HG03521 (cell line): ENCODE data around the gene DAZAP1.
"Not testable (repeated sequence)": the region's sequence is repeated elsewhere in the genome, so short reads cannot be mapped to it uniquely, and the experiment has no call there.

Experiments
- ATAC-seq: cut with Tn5 transposase; IDR thresholded peaks from one replicate; pipeline ENCODE4 v1.9.1; 2021; ENCODE audit warnings: mild to moderate bottlenecking, moderate library complexity; ENCODE audit not compliant: unreplicated experiment

Gene DAZAP1

DNA sequence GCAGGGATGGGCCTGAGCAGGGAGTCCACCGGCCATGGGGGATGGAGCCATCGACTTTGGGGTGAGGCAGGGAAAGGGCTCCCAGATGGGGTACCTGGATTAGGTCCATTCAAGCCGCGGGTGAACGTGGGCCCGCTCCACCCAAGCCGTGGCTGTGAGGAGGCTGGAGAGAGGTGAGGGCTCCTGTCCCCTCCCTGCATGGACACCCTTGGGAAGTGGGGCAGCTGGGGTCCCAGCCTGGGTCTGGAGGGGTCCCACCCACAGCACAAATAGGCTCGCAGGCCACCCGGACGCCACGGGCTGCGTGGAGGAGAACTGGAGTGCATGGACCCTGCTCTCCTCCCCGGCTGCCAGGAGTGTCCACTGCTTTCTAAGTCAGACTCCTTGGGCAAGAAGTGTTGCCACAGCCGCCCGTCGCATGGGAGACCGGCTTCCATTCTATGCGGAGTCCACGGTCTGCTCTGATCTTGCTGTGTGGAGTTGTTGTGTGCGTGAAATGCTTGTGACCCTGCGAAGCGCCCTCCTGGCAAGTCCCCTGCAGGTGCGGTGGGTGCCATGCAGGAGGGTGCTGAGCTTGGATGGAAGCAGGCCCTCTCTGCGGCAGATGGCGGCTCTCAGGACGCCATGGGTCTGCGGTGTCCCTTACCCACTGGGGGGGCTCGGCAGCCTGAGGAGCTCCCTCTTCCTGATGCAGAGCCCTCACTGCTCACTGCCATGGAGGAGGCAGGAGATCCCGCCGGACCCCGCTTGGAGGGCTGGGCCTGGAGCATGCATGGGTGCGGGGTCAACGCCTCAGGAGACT lies 2.0 kb downstream of the DAZAP1 start:
- no peak for ATAC-seq

DNA sequence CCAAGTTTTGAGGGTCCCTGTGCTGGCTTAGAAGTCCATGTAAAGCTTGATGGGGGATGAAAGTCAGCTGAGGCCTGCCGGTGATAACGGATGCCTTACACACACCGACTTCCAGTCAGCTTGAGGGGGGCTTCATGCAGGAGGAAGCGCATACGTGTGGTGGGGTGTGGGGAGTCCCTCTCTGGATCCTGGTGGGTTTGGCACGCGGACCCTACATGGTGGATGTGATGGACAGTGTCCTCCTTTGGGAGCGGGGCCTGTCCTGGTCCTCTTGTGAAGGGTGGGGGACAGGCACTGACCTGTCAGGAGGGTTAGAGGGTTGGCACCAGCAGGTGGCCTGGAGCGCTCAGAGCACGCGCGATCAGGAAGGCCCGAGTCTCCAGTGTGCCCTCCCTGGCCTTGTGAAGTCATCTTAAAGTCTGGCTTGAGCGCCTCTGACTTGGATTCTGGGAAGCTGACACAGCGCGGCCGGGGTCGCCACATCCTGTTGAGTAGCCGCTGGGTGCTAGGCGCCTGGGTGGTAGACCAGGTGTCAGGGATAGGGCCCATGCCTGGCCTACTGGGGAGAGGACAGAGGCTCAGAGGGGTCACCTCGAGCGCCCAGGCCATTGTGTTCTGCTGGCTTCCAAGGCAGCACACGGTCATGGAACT lies 2.9 kb downstream of the DAZAP1 start:
- no peak for ATAC-seq

DNA sequence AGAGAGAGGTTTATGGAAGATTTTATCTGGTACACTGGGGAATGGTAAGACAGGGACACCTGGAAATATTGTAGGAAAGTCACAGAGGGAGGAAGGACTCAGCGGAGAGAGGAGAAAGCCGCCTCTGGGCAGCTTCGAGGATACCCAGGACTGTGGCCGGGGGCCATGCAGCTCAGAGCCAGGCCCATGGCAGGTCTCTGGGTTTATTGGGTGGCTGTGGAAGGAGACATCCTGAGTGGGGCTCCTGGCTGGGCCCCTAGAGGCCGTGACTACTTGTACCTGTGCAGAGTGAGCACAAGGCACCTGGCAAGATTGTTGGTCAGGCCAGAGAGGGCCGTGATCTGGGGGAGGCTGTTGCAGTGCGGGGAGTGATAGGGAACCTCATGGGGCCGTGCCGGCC lies 3.4 kb downstream of the DAZAP1 start:
- no peak for ATAC-seq

- ATAC-seq: no peak
Observed at GRCh38 chr19:1411255-1412191, 4.1 kb downstream of the DAZAP1 start.

DNA sequence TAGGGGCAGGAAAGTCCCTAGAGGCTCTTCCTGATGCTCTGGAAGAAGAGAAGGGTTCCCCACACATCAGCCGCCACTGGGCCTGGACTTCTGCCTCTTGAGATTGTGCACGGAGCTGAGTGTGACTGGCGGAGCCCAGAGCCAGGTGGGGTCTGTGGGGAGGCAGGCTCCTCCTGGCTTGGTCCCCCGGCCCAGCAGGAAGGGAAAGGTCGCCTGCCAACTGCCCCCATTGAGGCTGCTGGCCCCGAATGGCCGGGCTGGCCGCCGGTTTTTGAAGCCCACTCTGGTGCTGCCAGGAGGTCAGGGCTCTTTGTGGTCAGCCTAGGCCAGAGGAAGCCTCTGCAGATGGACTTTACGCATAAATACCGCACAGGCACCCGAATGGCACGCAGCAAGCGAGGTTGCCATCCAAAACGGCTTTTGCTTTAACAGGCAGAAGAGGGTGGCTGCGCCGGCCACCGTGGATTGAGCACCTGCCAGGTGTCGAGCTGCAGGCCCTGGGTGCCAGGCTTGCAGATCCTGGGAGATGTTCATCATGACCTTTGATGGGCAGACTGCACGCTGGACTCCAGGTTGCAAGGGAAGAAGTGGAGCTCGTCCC lies 5.0 kb downstream of the DAZAP1 start:
- ATAC-seq: no peak

DNA sequence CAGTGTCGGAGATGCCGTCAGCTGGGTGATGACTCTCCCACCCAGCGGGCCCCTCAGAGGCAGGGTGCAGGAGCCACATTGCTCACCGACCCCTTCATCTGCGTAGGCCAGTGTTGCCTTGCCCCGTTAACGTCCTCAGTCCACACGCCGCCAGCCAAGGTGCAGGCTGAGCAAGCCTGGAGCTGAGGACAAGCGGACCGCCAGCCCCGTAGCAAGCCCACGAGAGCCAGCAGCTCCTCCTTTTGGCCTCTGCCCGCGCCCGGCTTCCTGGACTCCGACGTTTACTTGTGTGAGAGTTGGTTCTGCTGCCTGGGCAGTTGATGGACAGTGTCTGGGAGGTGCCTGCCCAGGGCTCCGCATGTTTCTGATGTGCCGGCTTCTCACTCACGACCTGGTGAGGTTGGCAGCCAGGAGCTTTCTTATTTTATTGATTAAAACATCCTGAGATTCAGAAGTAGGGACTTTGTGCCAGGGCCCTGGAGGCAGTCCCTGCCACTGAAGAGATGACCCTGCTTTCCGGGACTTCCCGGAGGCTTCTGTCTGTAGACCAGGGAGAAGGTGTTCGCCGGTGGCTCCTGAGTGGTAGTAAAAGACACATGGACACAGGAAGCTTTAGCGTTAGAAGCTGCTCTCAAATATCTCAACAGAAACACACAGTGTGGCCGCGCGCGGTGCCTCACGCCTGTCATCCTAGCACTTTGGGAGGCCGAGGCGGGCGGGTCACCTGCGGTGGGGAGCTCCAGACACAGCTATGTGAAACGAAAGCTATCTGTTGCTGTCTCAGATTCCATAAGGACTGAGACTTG lies 5.8 kb downstream of the DAZAP1 start:
- no peak for ATAC-seq

- ATAC-seq: no peak
Observed at GRCh38 chr19:1416014-1416841, 8.8 kb downstream of the DAZAP1 start.

DNA sequence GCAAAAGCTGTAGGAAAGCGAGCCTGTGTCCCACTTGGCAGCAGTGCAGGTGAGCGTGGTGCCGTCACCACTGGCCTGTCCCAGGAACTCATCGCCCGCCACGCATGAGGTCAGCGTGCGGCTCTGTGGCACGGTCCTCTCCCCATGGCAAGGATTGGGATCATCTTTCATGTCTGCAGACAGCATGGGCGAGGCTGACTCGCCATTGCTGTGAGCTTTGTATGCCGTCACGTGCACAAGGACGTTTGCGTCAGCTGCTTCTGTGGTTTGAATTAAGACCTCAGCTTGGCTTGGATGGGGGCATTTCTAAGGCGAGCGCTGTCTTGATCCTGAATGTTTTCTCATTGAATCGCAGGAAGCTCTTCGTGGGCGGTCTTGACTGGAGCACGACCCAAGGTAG lies 9.8 kb downstream of the DAZAP1 start:
- no peak for ATAC-seq

GRCh38 chr19:1417681-1418495 lies 10.5 kb downstream of the DAZAP1 start:
- no peak for ATAC-seq

DNA sequence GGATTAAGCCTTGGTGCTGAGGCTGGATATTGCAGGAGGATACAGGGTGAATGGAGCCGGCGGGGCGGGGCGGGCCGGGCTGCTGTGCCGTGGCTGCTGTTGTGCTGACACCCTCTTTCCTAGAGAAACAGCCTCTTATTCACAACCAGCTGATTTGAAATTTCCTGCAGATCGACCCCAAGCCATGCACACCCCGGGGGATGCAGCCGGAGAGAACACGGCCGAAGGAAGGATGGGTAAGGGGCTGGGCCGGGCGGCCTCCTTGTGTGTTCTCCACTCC lies 11.1 kb downstream of the DAZAP1 start:
- no peak for ATAC-seq

DNA sequence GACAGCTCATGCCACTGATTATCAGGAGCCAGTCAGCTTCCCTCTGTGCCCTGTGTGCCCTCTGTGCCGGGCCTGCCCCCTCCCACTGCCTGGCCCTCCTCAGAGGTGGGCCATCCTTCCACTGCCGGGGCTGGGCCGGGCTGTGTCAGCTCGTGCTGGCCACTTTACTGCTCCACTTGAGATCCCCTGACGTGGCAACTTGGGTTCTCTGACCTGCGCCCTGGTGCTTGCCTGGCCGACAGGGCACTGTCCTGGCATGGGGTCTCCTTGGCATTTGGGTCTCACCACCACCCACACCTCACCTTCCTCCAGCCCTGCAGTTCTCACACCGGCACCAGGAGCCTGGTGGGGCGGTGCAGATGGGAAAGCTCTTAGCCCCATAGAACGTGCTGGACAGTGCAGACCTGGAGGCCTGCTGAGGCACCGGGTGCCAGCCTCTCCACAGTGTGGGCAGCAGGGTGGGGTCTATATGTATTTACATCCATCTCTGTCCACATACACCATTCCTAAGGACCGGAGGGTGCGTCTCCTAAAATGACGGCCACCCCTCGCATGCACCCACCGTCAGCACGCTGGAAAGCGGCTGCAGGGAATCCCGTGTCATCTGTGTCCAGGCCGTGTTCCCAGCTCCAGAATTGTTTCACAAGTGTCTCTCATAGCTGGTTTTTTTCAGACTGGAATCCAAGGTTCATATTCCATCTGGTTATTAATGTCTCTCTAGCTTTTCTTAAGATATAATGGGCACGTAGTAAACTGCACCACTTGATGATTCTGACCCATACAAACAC lies 11.8 kb downstream of the DAZAP1 start:
- ATAC-seq: no peak

DNA sequence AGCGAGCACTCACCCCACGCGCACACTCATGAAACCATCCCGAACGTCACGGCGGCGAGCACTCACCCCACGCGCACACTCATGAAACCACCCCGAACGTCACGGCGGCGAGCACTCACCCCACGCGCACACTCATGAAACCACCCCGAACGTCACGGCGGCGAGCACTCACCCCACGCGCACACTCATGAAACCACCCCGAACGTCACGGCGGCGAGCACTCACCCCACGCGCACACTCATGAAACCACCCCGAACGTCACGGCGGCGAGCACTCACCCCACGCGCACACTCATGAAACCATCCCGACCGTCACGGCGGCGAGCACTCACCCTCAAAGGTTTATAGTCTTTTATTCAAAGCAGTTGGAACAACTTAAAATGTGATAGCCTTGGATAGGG lies 12.7 kb downstream of the DAZAP1 start:
- not testable (repeated sequence) for ATAC-seq

- no peak for ATAC-seq
Observed at GRCh38 chr19:1420590-1420989, 13.2 kb downstream of the DAZAP1 start.

- ATAC-seq: no peak
Observed at GRCh38 chr19:1421218-1421957, 14.0 kb downstream of the DAZAP1 start.

GRCh38 chr19:1421958-1422305 lies 14.5 kb downstream of the DAZAP1 start:
- no peak for ATAC-seq

DNA sequence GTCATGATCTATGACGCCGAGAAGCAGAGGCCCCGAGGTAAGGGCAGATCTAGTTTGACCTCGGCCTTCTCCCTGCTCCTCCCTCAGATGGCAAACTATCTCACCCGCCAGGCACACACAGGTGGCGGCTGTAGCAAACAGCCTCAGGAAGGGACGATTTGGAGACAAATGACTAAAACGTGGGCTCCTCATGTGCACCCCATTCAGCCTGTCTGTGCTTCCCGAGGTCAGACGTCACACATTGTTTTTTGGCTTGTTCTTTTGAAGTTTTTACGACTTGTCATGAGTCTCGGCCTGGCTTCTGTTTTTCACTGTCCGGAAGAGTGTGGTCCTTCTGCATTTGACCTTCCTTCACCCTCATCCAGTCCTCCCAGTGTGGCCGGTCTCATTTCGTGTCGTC lies 15.0 kb downstream of the DAZAP1 start:
- ATAC-seq: no peak

- ATAC-seq: no peak
Observed at GRCh38 chr19:1422943-1423342, 15.6 kb downstream of the DAZAP1 start.
